GM19463 (cell line): ENCODE data around the gene LRRC3B.

ENCODE experiments used
- ATAC-seq: cut with Tn5 transposase; IDR thresholded peaks from one replicate; pipeline ENCODE4 v1.9.1; 2021; ENCODE audit warnings: mild to moderate bottlenecking, moderate library complexity; ENCODE audit not compliant: unreplicated experiment

LRRC3B gene

GRCh38 chr3:26630669-26631389, 8.3 kb downstream of the LRRC3B start:
- no peak for ATAC-seq

- ATAC-seq = no peak
These were observed 8.8 kb downstream of the LRRC3B start for GRCh38 chr3:26631390-26631738.

GRCh38 chr3:26634601-26635000, 12.0 kb downstream of the LRRC3B start:
- no peak for ATAC-seq

GRCh38 chr3:26636096-26636727, 13.6 kb downstream of the LRRC3B start:
- no peak for ATAC-seq

GRCh38 chr3:26637698-26638097, 15.1 kb downstream of the LRRC3B start:
- no peak for ATAC-seq

- ATAC-seq = no peak
These were observed 15.5 kb downstream of the LRRC3B start for GRCh38 chr3:26638113-26638512.

- no peak for ATAC-seq
These were observed 16.8 kb downstream of the LRRC3B start for GRCh38 chr3:26639339-26639738.

GRCh38 chr3:26647078-26647477, 24.5 kb downstream of the LRRC3B start:
- ATAC-seq = no peak

- no peak for ATAC-seq
These were observed 25.9 kb downstream of the LRRC3B start for GRCh38 chr3:26648461-26648860.

GRCh38 chr3:26652164-26652563, 29.6 kb downstream of the LRRC3B start:
- no peak for ATAC-seq

GRCh38 chr3:26653811-26654425, 31.3 kb downstream of the LRRC3B start:
- ATAC-seq = no peak

- no peak for ATAC-seq
These were observed 32.7 kb downstream of the LRRC3B start for GRCh38 chr3:26655231-26655630.

GRCh38 chr3:26657348-26657976, 34.9 kb downstream of the LRRC3B start:
- no peak for ATAC-seq

- no peak for ATAC-seq
These were observed 45.6 kb downstream of the LRRC3B start for GRCh38 chr3:26668171-26668570.

GRCh38 chr3:26668696-26669095, 46.1 kb downstream of the LRRC3B start:
- ATAC-seq = no peak

GRCh38 chr3:26675336-26675735, 52.8 kb downstream of the LRRC3B start:
- ATAC-seq = no peak

GRCh38 chr3:26681632-26682031, 59.1 kb downstream of the LRRC3B start:
- no peak for ATAC-seq

GRCh38 chr3:26682406-26682805, 59.8 kb downstream of the LRRC3B start:
- no peak for ATAC-seq

- ATAC-seq = no peak
These were observed 61.3 kb downstream of the LRRC3B start for GRCh38 chr3:26683902-26684301.

GRCh38 chr3:26687466-26687865, 64.9 kb downstream of the LRRC3B start:
- no peak for ATAC-seq

- ATAC-seq = no peak
These were observed 77.0 kb downstream of the LRRC3B start for GRCh38 chr3:26699553-26699952.

GRCh38 chr3:26703519-26703918, 80.9 kb downstream of the LRRC3B start:
- ATAC-seq = no peak
